Thyroid gland (tissue), 4 donors: ENCODE measurements around the gene RGS11.

ENCODE experiments used
- CTCF ChIP-seq, 6 experiments: fragments of 200-600 bp in 3 of 6; fragments of 450-650 bp in 3 of 6; sonication (generic) in 3 of 6; IDR thresholded peaks; one replicate each; pipeline ENCODE4 v1.5.1; 2016 to 2019; ENCODE audit warnings: antibody characterized with exemption in 6 of 6, mild to moderate bottlenecking in 2 of 6, inconsistent platforms in 1 of 6, moderate library complexity in 1 of 6
- POLR2A ChIP-seq, 2 donors: fragments of 450-650 bp; IDR thresholded peaks; one replicate each; pipeline ENCODE4 v1.6.1; 2017; ENCODE audit warnings: antibody characterized with exemption in 2 of 2, mild to moderate bottlenecking in 2 of 2, moderate library complexity in 1 of 2

- no peak for TF ChIP-seq CTCF (IDR thresholded peaks at IDR 0.05)
- TF ChIP-seq POLR2A (IDR thresholded peaks at IDR 0.05), result no peak
Observed at GRCh38 chr16:243348-243747, 32.4 kb downstream of the RGS11 start.
